Lung (tissue), 12 donors: Measurements from ENCODE around the gene RNF212B. TPM values are rescaled to one million over a fixed set of nuclear protein-coding genes. Genes with fewer than 3 reads are reported as not detected.
"Not testable (repeated sequence)": the region's sequence is repeated elsewhere in the genome, so short reads cannot be mapped to it uniquely, and the experiment has no call there.

Experiments
- ATAC-seq: fragments of 200-7000 bp; cut with Tn5 transposase; one replicate; pipeline ENCODE4 v1.9.1; 2020; ENCODE audit warnings: moderate number of reproducible peaks; ENCODE audit not compliant: insufficient read depth, low FRiP score
- DNase-seq, 3 donors: peaks; one replicate each; pipeline ENCODE4 v3.0.0-alpha.2; 2013 to 2017
- H3K27ac ChIP-seq, 2 donors: one replicate each; pipeline ENCODE4 v1.5.1; 2013; ENCODE audit warnings: mild to moderate bottlenecking in 2 of 2, moderate library complexity in 2 of 2, control low read depth in 1 of 2, inconsistent platforms in 1 of 2, low read depth in 1 of 2, low read length in 1 of 2
- H3K27me3 ChIP-seq, 3 donors: one replicate each; pipeline ENCODE4 v1.5.1; 2013; ENCODE audit warnings: low read length in 2 of 3; ENCODE audit not compliant: control insufficient read depth in 3 of 3, insufficient read depth in 3 of 3
- H3K36me3 ChIP-seq, 4 donors: one replicate each; pipeline ENCODE4 v1.5.1; 2013; ENCODE audit warnings: low read length in 4 of 4, mild to moderate bottlenecking in 1 of 4, moderate library complexity in 1 of 4; ENCODE audit not compliant: control insufficient read depth in 4 of 4, insufficient read depth in 4 of 4
- H3K4me1 ChIP-seq, 5 donors: one replicate each; pipeline ENCODE4 v1.5.1; 2013; ENCODE audit warnings: low read length in 5 of 5, mild to moderate bottlenecking in 2 of 5, moderate library complexity in 1 of 5; ENCODE audit not compliant: control insufficient read depth in 5 of 5, insufficient read depth in 5 of 5
- H3K4me3 ChIP-seq: one replicate; pipeline ENCODE4 v1.5.1; 2013; ENCODE audit warnings: mild to moderate bottlenecking, control low read depth, moderate library complexity
- H3K9ac ChIP-seq, 2 donors: one replicate each; pipeline ENCODE4 v1.5.1; 2013; ENCODE audit warnings: low read length in 2 of 2, control low read depth in 1 of 2; ENCODE audit not compliant: insufficient read depth in 1 of 2
- H3K9me3 ChIP-seq, 4 donors: one replicate each; pipeline ENCODE4 v1.5.1; 2013; ENCODE audit warnings: low read length in 3 of 4, mild to moderate bottlenecking in 1 of 4, moderate library complexity in 1 of 4; ENCODE audit not compliant: control insufficient read depth in 4 of 4, insufficient read depth in 3 of 4
- CTCF ChIP-seq: IDR thresholded peaks from 2 replicates; pipeline ENCODE4 v1.5.1; 2012; ENCODE audit warnings: mild to moderate bottlenecking; ENCODE audit errors: control extremely low read depth, extremely low read depth
- WGBS, 2 donors: extraction: QIAGEN DNeasy Blood & Tissue Kit; methylation state at CpG; one replicate each; pipeline ENCODE4 v1.1.7; 2013; 5-methylcytosine and 5-hydroxymethylcytosine counted together
- polyA plus RNA-seq, 2 donors: library from polyadenylated mRNA; stranded (reverse); fragments of 200-250 nt; gene quantifications; one replicate each; pipeline ENCODE4 v1.2.1, GENCODE V29; 2013
- total RNA-seq, 2 donors: library from RNA; depleted of rRNA in 1 of 2; stranded (reverse); fragments of >200 nt in 1 of 2; gene quantifications; one replicate each; pipeline ENCODE4 v1.2.1, GENCODE V29; 2014 to 2021
- donor health status: control.
- donor health status: control.
- donor health status: Bipolar disorder and iron deficiency.
- donor health status: healthy.
- donor health status: DM: yes; HTN: yes; CAD: no.

The RNF212B gene
- total and polyA plus RNA-seq, 4 donors = 0.09 TPM; not detected in 3

GRCh38 chr14:23269193-23269592 is 31.5 kb downstream of the RNF212B start:
- Histone ChIP-seq H3K36me3 (no peaks in the 10 kb centered on the region), H3K4me3 (no peak overlapping the region), H3K27ac (no peak overlapping the region), H3K9me3 (no peaks in the 10 kb centered on the region), H3K4me1 (no peaks in the 10 kb centered on the region), H3K27me3 (no peaks in the 10 kb centered on the region), H3K9ac (no peak overlapping the region)
- ATAC-seq = no peak
- no peak for TF ChIP-seq CTCF
- DNase-seq = no peak
- WGBS, 2 donors = 90 to 94% methylated on average over 7 of the region's 7 CpGs

GRCh38 chr14:23275412-23275811 is 37.7 kb downstream of the RNF212B start:
- H3K27ac ChIP-seq = no peak overlapping the region
- H3K4me1 ChIP-seq = no peaks in the 10 kb centered on the region
- DNase-seq (no peak), ATAC-seq (no peak)
- 93 to 95% methylated on average over 2 of the region's 2 CpGs for WGBS, 2 donors
- no peak overlapping the region for H3K4me3 ChIP-seq
- H3K9ac ChIP-seq = no peak overlapping the region
- H3K27me3 ChIP-seq = no peaks in the 10 kb centered on the region
- peaks cover 0 to 13% (median 9%) of the 10 kb centered on the region in 4 donors for H3K36me3 ChIP-seq
- H3K9me3 ChIP-seq = peaks cover 0 to 1% (median 0%) of the 10 kb centered on the region in 4 donors
- no peak for TF ChIP-seq CTCF

GRCh38 chr14:23277189-23277588 is 39.5 kb downstream of the RNF212B start:
- no peaks in the 10 kb centered on the region for H3K27me3 ChIP-seq
- no peak overlapping the region for H3K9ac ChIP-seq
- no peak overlapping the region for H3K27ac ChIP-seq
- peaks cover 0 to 1% (median 0%) of the 10 kb centered on the region in 4 donors for H3K9me3 ChIP-seq
- H3K4me3 ChIP-seq = no peak overlapping the region
- no peak for TF ChIP-seq CTCF
- WGBS, 2 donors = 91 to 92% methylated on average over 3 of the region's 3 CpGs
- DNase-seq (no peak), ATAC-seq (no peak)
- peaks cover 0 to 13% (median 10%) of the 10 kb centered on the region in 4 donors for H3K36me3 ChIP-seq
- no peaks in the 10 kb centered on the region for H3K4me1 ChIP-seq

- not testable (repeated sequence) for H3K4me1 ChIP-seq, H3K27me3 ChIP-seq, H3K9ac ChIP-seq, ATAC-seq, DNase-seq, H3K27ac ChIP-seq, H3K4me3 ChIP-seq, H3K9me3 ChIP-seq
- peaks cover 0 to 13% (median 11%) of the 10 kb centered on the region in 4 donors for H3K36me3 ChIP-seq
- WGBS, 2 donors = 95 to 96% methylated on average over 6 of the region's 6 CpGs
These were observed 40.2 kb downstream of the RNF212B start for GRCh38 chr14:23277928-23278327.
